Esophagus squamous epithelium (tissue), 5 donors: Measurements from ENCODE around the gene HOXA13. TPM values are rescaled to one million over a fixed set of nuclear protein-coding genes. Genes with fewer than 3 reads are reported as not detected.

Source experiments
- DNase-seq: peaks from one replicate; lab custom pipeline; 2025; lab: John Stamatoyannopoulos, UW
- H3K27ac ChIP-seq, 4 donors: fragments of 200-600 bp; sonication (generic); one replicate each; pipeline ENCODE4 v1.5.1; 2016 to 2019; ENCODE audit warnings: mild to moderate bottlenecking in 1 of 4
- H3K27me3 ChIP-seq, 4 donors: fragments of 200-600 bp; sonication (generic); 1 replicate in 3 of 4; 2 replicates in 1 of 4; pipeline versions ENCODE4 v1.5.1 to v1.6.0; 2017 to 2021; ENCODE audit warnings: antibody characterized with exemption in 1 of 4
- H3K36me3 ChIP-seq, 3 donors: fragments of 200-600 bp; sonication (generic); one replicate each; pipeline ENCODE4 v1.5.1; 2016 to 2019
- H3K4me1 ChIP-seq, 3 donors: fragments of 200-600 bp; sonication (generic); one replicate each; pipeline ENCODE4 v1.5.1; 2017 to 2019
- H3K4me3 ChIP-seq, 4 donors: fragments of 200-600 bp; sonication (generic); 1 replicate in 3 of 4; 2 replicates in 1 of 4; pipeline ENCODE4 v1.5.1; 2016 to 2019; ENCODE audit warnings: mild to moderate bottlenecking in 2 of 4, moderate library complexity in 1 of 4
- H3K9me3 ChIP-seq, 3 donors: fragments of 200-600 bp; sonication (generic); one replicate each; pipeline ENCODE4 v1.5.1; 2016 to 2019
- POLR2A ChIP-seq, 4 donors: fragments of 450-650 bp; IDR thresholded peaks; one replicate each; pipeline ENCODE4 v1.6.1; 2017; ENCODE audit warnings: antibody characterized with exemption in 4 of 4, mild to moderate bottlenecking in 4 of 4, moderate library complexity in 3 of 4
- WGBS, 2 donors: methylation state at CpG; one replicate each; pipeline ENCODE4 v1.1.5; 2018; 5-methylcytosine and 5-hydroxymethylcytosine counted together
- intact Hi-C: fragments of 100-400 bp; cut with DNase I; formaldehyde crosslinking; loops from one replicate; pipeline ENCODE4 v1.15.0; 2022
- total RNA-seq, 4 donors: library from RNA; depleted of rRNA; stranded (reverse); fragments of >200 nt; gene quantifications; one replicate each; pipeline ENCODE4 v1.1.0, GENCODE V29; 2016
- TF ChIP-seq, protein P1 (sequence below), 6 experiments: fragments of 450-650 bp in 4 of 6; fragments of 200-600 bp in 2 of 6; sonication (generic) in 2 of 6; IDR thresholded peaks; one replicate each; pipeline ENCODE4 v1.5.1; 2016 to 2019; ENCODE audit warnings: antibody characterized with exemption in 6 of 6, mild to moderate bottlenecking in 4 of 6, moderate library complexity in 4 of 6
- donor health status: DM: yes; HTN: yes; CAD: no.

The HOXA13 gene
- total RNA-seq, 4 donors from 2014 or later = not detected

DNA sequence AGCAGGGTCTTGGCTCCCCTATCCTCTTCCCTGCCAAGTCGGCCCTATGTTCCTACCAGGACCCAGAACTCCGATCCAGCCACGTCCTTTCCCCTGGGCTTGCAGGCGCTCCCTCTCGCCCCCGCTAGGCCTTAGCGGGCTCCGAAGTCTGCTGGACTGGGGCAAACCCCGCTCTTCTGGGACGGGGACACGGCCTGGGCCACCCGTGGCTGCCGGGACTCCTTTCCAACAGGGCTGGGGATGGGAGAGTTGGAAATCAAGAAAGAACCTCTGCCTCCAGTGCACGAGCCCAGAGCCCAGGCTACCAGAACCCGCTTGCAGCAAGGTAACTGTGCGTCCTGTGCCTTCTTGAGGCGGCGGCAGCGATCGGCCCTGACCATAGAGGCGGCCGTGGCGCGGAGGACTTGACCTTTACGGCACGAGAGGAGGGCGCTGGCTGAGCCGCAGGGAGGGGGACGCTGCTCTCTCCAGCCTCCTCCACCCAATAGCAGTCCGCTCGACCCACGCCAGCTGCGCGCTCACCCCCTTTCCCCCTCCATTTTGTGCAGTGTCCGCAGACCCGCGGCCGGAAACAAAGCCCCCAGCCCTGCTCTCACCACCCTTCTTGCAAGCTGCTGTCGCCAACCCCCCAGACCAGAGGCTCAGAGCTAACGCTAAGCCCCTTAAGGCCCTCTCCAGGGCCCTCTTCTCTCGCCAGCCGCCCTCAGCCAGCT lies 7.9 kb downstream of the HOXA13 start:
- DNase-seq = no peak
- Histone ChIP-seq H3K27me3 (peaks cover 42 to 100% (median 81%) of the 10 kb centered on the region in 4 donors), H3K27ac (no peak overlapping the region), H3K4me1 (peaks cover 28 to 46% (median 32%) of the 10 kb centered on the region in 3 donors), H3K4me3 (peak overlapping the region in 3 of 4 donors; percentile 16 to 61 (median 35)), H3K9me3 (no peaks in the 10 kb centered on the region), H3K36me3 (no peaks in the 10 kb centered on the region)
- intact Hi-C loops = loop anchor here (10.0 kb wide), 1 partner anchor 823 kb away; no protein-coding TSS in a partner anchor
- no peak for TF ChIP-seq POLR2A (IDR thresholded peaks at IDR 0.05)
- TF ChIP-seq, protein P1, sequence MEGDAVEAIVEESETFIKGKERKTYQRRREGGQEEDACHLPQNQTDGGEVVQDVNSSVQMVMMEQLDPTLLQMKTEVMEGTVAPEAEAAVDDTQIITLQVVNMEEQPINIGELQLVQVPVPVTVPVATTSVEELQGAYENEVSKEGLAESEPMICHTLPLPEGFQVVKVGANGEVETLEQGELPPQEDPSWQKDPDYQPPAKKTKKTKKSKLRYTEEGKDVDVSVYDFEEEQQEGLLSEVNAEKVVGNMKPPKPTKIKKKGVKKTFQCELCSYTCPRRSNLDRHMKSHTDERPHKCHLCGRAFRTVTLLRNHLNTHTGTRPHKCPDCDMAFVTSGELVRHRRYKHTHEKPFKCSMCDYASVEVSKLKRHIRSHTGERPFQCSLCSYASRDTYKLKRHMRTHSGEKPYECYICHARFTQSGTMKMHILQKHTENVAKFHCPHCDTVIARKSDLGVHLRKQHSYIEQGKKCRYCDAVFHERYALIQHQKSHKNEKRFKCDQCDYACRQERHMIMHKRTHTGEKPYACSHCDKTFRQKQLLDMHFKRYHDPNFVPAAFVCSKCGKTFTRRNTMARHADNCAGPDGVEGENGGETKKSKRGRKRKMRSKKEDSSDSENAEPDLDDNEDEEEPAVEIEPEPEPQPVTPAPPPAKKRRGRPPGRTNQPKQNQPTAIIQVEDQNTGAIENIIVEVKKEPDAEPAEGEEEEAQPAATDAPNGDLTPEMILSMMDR (IDR thresholded peaks at IDR 0.05) = no peak
- WGBS, 2 donors = 4% methylated on average over 18 of the region's 42 CpGs; no CpG with 5 or more reads in 1 of the 2 donors

DNA sequence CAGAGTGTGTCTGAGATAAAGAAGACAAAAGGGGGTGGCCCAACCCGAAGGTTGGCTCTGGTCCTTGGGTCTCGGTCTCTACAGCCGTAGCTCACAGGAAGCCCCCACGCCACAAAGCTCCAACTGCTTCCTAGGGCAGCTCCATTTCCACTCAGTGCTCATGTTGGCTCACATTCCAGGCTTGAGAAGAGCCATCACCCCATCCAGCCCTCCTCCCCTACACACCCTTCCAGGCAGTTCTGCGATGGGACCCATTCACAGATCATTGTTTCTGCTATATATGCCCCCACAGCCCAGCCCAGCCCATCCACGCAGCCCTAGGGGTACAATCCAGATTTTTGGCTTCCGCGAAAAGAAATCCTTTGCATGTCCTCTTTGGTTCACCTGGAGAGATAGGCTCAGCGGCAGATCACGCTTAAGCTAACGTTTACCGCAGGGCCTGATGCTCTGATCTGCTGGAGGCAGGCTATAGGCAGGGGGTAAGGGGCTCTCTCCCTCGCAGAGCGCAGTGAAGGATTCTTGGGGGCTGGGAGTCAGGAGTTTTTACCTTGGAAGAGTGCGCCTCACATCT lies 8.6 kb downstream of the HOXA13 start:
- Histone ChIP-seq H3K36me3 (no peaks in the 10 kb centered on the region), H3K27me3 (peaks cover 42 to 100% (median 88%) of the 10 kb centered on the region in 4 donors), H3K4me3 (no peak overlapping the region), H3K4me1 (peaks cover 28 to 46% (median 32%) of the 10 kb centered on the region in 3 donors), H3K9me3 (no peaks in the 10 kb centered on the region), H3K27ac (no peak overlapping the region)
- no peak for DNase-seq
- TF ChIP-seq, protein P1 (IDR thresholded peaks at IDR 0.05) = no peak
- TF ChIP-seq POLR2A (IDR thresholded peaks at IDR 0.05) = no peak
- 46 to 47% methylated on average over 5 to 7 of the region's 15 CpGs for WGBS, 2 donors
- intact Hi-C loops = loop anchor here (10.0 kb wide), 1 partner anchor 824 kb away; no protein-coding TSS in a partner anchor

DNA sequence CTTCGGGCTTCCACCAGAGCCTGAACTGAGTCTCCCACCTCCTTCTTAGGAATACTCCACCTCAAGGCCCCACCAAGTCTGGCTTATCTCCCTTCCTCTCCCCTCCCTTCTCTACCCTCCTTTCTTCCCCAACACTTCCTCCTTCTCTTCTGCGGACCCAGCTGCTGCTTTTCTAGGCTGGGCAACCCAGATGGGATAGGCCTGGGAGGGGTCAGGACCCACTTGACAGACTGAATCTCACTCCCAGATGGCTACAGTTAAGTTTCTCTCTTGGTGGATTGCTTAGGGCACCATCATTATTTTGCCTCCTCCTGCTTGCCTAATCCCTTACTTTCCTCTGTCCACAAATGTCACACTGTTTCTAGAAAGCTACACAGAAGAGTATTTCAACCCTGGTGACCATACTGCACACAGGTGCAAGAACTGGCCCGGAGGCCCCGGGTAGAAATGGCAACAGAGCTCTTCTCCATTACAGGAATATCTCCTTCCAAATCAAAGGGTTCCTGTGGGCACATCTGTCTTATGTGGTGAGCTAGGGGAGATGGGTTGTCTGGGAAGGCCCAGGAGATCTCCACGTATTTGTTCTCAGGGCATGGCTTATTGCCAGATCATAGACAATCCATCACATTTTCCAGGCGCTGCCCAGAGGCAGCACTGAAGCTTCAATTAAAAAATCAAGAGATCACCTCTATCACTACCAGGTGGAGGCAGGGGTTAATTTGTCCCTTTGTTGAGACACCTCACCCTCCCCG lies 9.7 kb downstream of the HOXA13 start:
- H3K27ac ChIP-seq = no peak overlapping the region
- no peaks in the 10 kb centered on the region for H3K36me3 ChIP-seq
- intact Hi-C loops = loop anchor here (10.0 kb wide), 1 partner anchor 825 kb away; no protein-coding TSS in a partner anchor
- H3K27me3 ChIP-seq = peaks cover 42 to 100% (median 94%) of the 10 kb centered on the region in 4 donors
- 26 to 54% methylated on average over 6 to 7 of the region's 7 CpGs for WGBS, 2 donors
- peaks cover 34 to 56% (median 40%) of the 10 kb centered on the region in 3 donors for H3K4me1 ChIP-seq
- DNase-seq = no peak
- no peaks in the 10 kb centered on the region for H3K9me3 ChIP-seq
- no peak for TF ChIP-seq POLR2A (IDR thresholded peaks at IDR 0.05)
- TF ChIP-seq, protein P1 (IDR thresholded peaks at IDR 0.05) = no peak
- no peak overlapping the region for H3K4me3 ChIP-seq

DNA sequence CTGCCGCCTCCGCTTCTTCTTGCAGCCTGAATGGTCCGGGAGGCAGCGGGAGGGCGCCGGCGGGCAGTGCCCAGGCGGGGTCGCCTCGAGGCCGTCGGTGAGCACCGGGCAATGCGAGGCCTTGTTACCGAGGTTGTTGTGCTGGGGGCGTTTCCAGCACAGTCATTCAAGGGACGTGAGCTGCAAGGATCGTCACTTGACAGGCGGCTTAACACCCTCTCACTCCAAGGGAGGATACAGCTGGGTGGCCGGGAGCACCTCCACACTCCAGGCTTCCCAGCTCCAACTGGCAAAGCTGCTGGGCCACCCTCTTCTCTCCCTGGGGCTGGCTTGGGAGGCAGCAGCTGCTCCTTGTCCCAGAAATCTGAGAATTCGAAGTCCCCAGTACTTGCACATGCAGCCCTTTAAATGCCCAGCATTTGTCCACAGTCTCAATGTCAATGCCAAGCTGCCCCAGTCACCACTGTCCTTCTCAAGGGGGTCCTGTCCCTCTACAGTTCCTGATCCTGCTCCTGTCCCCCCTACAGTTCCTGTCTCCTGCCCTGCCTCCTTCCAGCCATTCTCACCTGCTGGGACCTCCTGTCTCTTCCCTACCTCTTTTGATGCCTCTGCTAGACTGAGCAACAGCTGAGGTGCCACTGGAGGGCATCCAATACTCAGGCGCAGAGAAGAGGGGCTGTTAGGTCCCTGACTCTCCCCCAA lies 10.4 kb downstream of the HOXA13 start:
- Histone ChIP-seq H3K9me3 (no peaks in the 10 kb centered on the region), H3K36me3 (no peaks in the 10 kb centered on the region), H3K27me3 (peaks cover 39 to 100% (median 93%) of the 10 kb centered on the region in 4 donors), H3K4me1 (peaks cover 41 to 63% (median 46%) of the 10 kb centered on the region in 3 donors), H3K27ac (no peak overlapping the region), H3K4me3 (peak overlapping the region in 2 of 4 donors; percentile 25 to 40)
- intact Hi-C loops = no loop called here
- TF ChIP-seq POLR2A (IDR thresholded peaks at IDR 0.05) = no peak
- TF ChIP-seq, protein P1 (IDR thresholded peaks at IDR 0.05) = no peak
- 26 to 33% methylated on average over 4 to 5 of the region's 22 CpGs for WGBS, 2 donors
- no peak for DNase-seq
